CD4-positive, alpha-beta T cell treated with Interleukin-4 for 4 hours (primary cell): ENCODE measurements around the gene COBL.

Experiments
- DNase-seq: peaks from one replicate; pipeline ENCODE4 v3.0.0-alpha.2; 2020

Gene COBL

DNA sequence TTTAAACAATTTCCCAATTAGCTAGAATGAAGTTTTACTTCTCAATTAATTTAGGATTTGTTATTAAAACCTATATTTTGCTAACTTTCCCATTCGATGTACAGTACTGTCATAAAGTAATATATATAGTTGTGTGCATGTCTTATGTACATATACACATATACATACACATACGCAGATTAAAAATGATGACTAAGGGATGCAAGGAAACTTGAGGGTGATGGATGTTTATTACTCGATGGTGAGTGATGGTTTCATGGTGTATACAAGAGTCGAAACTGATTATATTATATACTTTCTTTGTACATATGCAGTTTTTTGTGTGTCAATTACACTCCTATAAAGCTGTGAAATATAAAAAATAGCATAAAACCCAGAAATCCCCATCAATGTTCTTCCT, 248.2 kb downstream of the COBL start:
- no peak for DNase-seq

DNA sequence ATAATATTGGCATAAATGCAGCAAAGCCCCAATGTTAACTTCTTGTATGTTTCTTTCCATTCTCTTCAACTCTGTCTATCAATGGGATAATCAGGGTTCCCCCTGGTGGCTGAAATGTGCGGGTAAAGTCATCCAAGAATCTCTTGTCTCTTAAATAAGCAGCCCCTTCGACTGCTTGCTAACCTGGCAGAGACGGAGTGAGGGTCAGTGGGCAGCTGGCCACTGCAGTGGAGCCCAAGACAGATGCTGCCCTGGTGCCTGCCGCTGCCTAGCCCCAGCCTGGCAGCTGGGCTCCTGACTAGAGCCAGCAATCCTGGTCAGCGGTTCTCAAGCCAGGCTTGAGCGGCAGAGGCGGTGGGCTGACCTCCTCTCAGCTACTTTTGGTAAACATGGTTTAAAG, 248.9 kb downstream of the COBL start:
- DNase-seq = peak; percentile 14

DNA sequence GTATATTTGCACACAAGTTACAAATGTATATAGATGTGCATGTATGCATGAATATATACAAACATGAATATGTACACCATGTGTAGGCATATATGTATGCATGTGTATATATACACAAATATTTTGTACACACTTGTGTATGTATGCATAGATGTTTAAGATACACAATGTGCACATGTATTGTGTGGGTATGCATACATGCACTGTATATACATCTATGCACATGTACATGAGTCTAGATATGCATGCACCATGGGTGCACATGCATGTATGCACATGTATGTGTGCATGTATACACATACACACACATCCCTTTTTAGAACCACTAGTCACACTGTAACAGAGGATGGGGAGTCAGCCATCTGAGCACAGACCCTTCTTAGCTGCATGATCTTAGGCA, 249.4 kb downstream of the COBL start:
- DNase-seq = no peak

DNA sequence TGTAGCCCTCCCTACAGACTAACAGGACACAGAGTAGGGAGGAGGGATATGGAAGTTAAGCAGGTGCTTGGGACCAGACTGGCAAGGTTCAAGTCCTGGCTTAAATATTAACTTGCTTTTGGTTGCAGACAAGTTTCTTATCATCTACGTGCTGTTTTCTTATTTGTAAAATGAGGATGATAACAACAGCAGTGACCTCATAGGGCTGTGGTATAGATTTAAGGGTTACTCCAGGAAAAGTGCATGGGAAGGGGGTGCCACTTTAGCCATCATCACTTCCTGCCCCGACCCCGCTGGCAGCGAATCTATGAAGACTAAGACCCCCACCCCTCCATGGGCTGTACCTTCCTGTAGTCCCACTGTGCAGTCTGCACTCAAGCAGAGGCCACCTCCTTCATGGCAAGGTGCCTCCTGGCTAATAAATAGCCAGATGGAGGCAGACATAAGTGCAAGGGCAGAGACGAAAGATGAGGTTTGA, 250.2 kb downstream of the COBL start:
- no peak for DNase-seq

DNA sequence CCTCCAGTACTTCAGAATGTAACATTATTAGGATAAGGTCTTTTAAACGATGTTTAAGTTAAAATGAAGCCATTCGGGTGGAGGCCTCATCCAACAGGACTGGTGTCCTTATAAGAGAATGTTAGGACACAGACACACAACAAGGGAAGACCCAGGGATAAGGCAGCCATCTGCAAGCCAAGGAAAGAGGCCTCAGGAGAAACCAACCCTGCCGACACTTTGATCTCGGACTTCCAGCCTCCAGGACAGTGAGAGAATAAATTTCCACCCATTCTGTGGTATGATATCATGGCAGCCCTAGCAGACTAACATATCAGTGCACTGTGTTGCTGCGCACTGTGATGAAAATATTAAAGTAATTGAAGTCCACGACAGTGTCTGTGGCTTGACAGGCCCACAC, 250.8 kb downstream of the COBL start:
- DNase-seq = no peak

DNA sequence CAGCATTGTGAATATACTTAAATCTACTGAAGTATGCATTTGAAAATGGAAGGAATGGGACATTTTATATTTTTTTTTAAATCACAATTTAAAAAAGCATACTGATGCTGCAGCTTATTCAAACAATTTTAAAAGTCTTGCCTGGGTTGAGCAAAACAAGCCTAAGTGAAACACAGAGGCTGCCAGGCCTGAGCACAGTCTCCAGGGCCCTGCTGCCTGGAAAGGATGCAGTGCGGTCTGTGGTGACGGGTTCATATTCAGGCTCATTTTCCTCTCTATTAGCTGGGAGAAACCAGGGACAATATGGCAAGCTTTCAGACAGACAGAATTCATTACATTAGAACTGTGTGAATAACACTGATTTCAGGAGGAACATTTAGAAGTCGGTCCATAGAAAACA, 251.9 kb downstream of the COBL start:
- DNase-seq = no peak

DNA sequence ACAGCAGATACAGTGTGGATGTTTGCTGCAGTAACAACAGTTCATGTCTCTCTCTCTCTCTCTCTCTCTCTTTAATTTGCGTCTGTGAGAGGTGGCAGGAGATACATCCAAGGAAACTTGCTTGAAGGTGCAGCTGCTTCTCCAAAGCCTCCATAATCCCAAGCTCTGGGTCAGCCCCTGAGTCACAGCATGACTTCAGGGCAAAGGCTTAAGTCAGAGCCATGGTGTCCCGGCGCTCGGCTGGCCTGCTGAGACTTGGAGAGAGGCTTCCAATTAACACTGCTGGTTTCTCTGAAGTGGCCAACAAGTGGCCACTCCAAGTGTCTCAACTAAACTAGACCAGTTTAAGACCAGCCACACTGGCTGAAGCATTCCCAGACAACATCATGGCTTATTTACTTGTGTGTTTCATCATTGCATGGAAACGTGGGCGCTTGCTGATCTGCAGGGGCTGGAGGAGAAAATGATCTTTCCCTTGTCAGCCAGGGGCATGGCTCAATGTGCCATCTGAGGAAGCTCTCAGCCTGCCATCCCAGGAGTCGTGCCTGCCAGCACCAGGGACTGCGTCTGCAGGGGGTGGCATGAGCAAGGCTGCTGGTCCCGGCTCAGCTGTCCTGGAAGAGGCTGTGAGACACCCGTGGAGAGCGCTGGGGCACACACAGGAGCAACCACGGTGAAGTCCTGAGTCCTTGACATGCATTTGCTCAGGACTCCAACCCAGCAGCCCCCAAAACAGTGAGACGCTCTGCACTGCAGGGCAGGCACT, 254.2 kb downstream of the COBL start:
- DNase-seq = no peak

DNA sequence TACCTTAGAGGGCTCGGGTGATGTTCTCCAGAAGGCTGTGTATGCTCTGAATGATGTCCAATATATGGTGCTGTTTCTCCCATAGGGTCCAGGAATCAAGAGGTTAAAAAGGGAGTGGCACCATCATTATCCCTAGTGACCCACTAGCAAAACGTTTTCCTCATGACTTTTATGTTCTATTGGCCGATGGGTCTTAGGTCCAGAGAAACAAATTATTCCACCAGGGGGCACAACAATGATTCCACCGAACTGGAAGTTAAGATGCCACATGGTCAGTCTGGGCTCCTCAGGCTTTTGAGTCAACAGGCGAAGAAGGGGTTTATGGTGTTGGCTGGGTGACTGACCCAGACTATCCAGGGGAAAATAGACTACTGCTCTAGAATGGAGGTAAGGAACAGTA, 256.1 kb downstream of the COBL start:
- DNase-seq = no peak

DNA sequence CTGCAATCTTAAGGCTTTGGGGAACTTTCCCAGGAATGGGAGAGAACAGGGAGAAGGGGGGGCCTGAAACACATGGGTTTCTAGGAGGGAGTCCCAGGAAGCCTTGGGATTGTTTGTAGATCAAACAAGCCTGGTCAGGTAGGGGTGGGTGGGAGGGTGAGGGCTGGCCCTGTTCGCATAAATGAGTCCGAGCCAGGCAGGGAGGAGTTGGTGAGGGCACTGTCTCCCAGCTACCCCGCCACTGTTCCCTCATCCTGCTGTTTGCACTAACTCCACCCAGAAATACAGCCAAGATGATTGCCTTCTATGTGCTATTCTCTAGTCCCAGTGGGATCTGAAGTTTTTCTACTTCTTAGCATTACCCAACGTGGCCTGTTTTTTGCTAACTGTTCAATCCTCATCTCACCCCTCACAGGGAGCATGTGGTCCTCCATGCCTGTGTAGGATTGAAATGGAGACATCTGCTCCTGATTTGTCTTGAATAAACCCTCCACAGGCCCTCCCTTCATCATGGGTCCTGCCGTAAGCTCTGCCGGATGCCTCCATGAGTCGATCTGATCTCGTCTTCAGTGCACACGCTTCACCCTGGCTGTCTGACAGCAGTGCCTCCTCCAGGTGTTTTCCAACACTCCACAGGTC, 257.0 kb downstream of the COBL start:
- no peak for DNase-seq

DNA sequence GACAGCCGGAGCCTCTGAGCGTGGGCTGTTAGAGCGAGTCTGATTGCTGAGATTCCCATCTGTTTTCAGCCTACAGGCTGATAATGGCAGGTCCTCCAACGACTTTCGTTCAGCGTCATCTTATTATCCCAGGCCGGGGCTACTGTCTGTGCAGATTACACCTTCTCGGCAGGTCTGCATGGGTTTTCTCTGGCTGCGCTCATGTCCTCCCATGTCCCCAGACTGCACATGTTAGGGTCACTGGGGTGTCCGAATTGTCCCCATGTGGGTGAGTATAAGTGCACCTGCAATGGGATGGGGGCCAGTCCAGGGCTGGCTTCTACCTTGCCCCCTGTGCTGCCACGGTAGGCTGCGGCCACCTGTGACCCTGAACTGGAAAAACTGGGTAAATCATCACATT, 257.8 kb downstream of the COBL start:
- DNase-seq = no peak

DNA sequence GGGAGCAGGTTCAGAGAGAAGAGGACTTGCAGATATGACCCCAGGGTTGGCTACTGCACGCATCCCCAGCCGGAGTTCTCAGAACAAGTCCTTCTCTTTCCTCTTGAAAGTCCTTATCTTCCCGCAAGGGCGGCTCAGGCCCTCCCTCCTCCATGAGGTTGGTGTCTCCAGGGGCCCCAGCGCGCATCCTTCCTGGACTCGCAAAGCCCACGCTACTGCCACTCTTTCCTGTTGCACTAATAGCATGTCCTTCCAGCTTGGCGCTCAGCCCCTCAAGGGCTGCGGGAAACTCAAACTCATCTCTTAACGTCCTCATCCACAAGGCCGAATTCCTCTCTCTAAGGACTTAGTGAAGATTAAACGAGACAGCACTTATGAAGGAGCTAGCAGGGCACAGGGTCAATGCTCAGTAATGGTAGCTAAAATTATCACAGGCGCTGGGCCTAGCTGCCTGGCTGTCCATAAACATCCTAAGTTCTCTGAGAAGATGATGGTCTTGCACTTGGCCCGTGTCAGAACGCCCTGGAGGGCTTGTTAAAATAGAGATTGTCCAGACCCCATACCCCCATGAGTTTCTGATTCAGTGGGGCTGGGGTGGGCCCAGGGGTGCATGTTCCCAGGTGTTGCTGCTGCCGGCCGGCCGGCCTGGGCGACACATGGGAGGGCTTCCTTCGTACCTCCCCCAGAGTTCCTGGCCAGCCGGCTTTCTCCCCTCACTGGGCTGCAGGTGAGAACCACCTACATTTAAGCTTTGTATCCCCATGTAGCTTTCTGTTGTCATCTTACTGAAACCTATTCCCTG, 261.4 kb downstream of the COBL start:
- DNase-seq = no peak

DNA sequence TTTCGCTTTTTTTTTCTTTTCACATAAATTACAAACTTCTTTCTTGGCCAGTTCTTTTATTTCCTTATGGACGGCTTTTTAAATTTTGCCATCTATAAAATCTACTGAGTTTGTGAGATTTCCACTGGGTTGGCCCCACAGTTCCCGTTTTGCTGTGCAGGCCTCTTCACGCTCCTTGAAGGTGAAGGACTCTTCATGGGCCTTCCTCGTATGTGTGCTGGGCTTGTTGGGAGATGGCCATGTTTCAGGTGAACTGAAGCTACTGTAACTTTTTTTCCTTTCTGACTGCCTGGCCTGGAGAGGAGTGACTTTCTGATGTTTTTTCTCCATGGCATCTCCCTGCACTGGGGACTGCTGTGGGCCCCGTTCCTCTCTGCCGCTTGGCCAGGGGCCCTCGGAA, 262.4 kb downstream of the COBL start:
- no peak for DNase-seq

DNA sequence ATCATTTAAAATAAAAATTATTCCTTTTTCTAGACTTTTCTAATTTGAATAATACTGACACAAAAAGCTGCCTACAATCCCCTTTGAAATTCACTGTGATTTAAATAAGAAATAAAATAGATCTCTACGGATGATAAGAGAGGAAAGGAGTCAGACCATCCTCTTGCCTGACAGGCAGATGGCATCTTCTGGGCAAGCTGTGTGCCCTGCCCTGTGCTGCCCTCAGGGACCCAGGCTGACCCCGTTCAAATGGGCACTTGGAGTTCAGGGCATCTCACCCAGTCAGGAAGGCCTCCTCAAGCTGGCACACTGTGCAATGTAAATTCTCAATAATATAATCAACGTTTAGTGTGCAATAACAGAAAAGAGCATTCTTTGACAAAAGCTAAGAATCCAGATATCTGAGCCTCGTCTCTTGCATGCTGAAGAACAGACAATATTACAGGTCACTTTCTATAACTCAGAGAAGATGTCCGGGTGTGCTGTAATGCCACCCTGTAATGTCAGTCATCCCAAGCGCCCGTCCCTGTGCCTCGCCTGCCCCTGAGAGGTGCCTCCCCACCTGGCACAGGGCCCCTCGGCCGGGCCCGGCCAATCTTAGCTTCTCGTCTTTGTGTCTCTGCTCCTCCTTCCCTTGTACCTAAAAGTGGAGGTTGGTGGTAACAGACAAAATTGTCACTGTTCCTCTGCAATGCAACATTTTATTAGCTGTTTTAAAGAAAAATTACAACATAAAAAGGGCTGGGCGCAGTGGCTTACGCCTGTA, 263.3 kb downstream of the COBL start:
- no peak for DNase-seq

DNA sequence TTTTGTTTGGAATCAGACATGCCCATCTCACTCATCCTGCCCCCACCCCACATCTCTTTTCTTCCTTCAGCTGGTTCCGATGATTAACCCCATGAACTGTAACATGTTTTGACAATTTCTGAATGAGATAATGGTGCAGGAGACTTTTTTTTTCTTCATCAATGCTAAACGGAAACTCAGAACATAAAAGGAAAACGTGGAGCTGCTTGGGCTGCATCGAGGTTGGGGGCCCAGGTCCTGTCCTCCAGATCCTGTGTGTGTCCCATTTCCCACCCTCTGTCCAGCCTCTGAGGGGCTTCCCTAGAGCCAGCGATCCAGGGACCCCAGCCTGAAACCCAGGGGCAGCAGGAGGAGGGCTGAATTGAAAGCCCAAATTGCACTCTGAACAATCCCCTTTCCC, 270.1 kb downstream of the COBL start:
- DNase-seq = no peak

DNA sequence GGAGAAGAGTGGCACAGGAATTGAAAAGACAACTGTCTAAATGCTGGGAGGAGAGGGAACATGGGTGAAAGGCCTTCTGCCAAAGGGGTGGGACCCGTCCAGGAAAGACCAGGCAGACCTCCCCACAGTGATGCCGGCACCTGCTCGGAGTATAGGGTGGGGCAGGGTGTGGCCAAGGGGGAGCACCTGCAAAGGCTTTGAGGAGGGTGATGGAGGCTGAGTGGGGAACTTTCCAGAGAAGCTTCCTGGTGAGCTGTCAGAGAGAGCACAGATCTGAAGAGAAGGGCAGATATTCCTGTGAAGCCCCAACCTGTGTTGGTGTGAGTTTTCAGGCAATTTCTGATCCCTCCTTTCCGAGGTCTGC, 270.5 kb downstream of the COBL start:
- no peak for DNase-seq

DNA sequence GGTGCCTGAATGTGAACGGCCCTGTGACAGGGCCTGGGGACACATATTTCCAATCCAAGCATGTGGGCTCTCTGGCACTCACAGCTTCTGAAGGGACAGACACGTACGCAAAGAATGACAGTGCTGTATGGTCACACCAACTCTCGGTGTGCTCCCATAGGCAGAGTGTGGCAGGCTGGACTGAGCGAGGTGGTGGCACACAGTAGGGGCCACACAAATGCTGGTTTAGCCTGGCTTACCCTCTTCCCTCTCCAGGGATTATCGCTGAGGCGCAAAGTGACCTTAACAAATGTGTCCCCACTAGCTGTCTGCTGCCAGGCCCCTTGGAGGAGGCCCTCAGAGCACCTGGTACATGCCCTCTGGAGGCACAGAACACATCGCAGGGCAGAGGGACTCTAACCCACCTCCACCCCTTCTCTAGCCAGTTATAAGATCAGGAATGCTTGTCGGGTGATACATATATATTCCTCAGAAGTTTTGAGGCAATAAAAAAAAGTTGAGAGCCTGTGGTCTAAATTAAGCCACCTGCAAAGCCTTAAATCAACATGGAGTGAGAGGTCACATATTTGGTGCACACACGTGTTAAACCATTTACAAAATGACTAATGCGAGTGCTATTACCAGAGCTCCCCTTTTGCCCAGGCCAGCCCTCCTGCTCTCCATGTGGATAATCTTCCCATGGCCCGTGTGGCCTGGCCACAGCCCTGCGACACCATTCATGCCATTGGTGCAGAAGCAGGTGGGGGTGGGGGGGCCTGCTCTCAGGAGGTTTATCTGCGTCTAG, 271.1 kb downstream of the COBL start:
- no peak for DNase-seq

DNA sequence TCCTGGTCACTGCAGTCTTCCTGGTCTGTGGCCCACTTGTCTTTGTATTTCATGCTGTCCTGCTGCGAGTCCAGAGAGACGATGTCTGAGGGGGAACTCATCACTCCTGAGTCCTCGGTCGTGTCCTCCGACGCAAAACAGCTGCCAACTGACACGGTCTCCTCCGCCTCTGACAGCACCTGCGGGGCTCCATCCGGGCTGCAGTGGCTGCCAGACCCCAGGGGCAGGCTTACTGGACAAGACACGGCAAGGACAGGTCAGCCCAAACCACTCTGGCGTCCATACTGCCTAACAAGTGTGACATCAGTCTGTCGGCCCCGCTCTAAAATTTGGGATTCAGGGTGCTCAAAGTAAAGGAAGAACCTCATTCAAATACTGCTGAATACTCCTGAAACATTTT, 273.1 kb downstream of the COBL start:
- no peak for DNase-seq

DNA sequence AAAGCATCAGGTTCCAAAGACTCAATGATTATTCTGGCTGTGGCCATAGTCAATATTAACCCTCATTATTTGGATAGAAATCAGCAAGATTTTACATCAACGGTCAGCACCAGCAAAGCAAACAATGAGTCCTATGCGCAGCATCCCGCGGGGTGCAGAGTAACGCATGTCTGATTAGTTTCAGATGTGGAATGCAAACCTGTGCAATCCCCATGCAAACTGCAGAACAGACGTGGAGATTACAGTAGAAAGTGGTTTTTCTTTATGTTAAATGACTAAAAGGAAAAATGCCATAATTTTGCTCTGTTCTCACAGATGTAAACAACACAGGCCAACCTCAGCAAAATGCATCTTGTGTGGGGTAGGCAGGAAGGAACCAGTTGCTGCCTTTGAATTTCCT, 275.8 kb downstream of the COBL start:
- no peak for DNase-seq

DNA sequence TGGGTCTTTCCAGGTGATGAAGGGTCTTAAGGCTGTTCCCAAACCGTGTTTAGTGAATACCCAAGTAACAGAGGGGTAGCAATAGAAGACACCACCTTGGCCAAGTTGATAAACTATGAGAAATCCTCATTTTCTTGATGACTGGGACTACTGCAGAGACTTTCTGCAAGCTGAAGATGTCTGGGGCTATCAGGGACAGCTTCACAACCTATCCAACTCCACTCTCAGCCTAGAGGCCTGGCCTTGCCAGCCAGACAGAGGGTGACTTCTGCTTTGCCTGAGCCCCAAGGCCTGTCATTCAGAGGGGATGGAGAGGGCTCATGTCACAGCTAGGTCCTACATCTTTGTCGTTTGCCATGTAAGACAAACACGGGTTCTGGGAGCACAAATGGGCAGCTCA, 278.0 kb downstream of the COBL start:
- DNase-seq = no peak

DNA sequence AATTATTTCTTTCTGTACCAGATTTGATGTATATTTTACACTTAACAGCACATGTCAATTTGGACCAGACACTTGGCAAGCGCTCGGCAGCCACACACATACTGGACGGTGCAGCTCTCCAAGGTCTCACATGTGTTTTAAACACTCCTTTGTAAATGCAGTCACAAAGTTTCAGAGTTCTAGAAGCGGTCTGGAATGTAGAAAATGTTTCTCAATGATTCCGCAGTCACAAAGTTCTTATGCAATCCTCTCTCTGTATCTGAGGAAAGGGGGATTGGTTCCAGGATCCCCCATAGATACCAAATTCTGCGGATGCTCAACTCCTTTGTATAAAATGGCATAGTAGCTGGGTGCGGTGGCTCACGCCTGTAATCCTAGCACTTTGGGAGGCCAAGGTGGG, 280.9 kb downstream of the COBL start:
- no peak for DNase-seq

DNA sequence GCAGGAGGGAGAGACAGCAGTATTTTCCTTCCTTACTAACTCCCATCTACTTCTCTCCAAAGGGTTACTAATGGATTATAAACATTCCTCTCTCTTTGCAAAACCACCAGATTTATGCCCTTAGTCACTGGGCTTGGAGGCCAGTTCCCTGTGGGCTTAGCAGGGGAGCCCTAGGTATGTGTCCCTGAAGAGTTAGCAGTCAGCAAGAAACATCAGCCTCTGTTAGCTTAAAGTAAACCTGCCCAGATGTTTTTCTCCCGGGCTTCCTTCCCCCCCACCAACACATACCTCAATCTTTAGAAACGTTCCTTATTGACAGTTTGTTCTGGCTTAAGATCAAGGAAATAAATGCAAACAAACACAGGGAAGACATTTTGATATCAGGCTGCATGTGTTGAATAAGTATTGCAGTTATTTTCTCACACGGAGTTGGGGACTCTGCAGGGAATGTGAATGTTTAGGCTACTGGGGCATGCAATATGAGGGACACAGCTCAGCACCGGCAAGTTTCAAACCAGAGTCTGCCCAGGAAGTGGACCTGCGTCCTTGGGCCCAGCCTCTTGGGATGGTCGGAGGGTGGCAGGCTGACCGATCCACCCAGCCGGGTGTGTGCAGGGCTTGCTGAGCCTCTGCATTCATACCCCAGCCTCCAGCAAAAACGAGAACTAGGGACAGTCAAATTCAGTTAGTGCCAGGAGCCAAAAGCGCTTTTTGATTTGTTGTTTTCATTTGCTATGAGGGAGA, 281.9 kb downstream of the COBL start:
- DNase-seq = no peak
